MM.1S (cell line): ENCODE results near the gene GFER.
"Not testable (repeated sequence)": the region's sequence is repeated elsewhere in the genome, so short reads cannot be mapped to it uniquely, and the experiment has no call there.

ENCODE experiments used
- DNase-seq: peaks from one replicate; pipeline ENCODE4 v3.0.0-alpha.2; 2015
- H2AFZ ChIP-seq: fragments of 300-600 bp; sonication (generic); 2 replicates; pipeline ENCODE4 v1.6.0; 2016; ENCODE audit warnings: antibody characterized with exemption, low read length
- H3F3A ChIP-seq: fragments of 300-600 bp; sonication (generic); 2 replicates; pipeline ENCODE4 v1.6.1; 2016; ENCODE audit warnings: mild to moderate bottlenecking, antibody characterized with exemption, low read length, moderate library complexity, mixed read lengths; ENCODE audit not compliant: insufficient read depth
- H3K27ac ChIP-seq: fragments of 300-600 bp; sonication (generic); 2 replicates; pipeline ENCODE4 v1.5.1; 2016; ENCODE audit warnings: mild to moderate bottlenecking, low read length
- H3K27me3 ChIP-seq: fragments of 300-600 bp; sonication (generic); replicated peaks from 2 replicates; pipeline ENCODE4 v1.6.0; 2016; ENCODE audit warnings: low read length; ENCODE audit not compliant: insufficient read depth
- H3K36me3 ChIP-seq: fragments of 300-600 bp; sonication (generic); replicated peaks from 2 replicates; pipeline ENCODE4 v1.6.1; 2016; ENCODE audit warnings: mild to moderate bottlenecking, low read length, mixed read lengths; ENCODE audit not compliant: insufficient read depth
- H3K4me1 ChIP-seq: fragments of 300-600 bp; sonication (generic); 2 replicates; pipeline ENCODE4 v1.6.1; 2016; ENCODE audit warnings: low read length, mixed read lengths
- H3K4me2 ChIP-seq: fragments of 300-600 bp; sonication (generic); 2 replicates; pipeline ENCODE4 v1.6.0; 2016; ENCODE audit warnings: low read depth, low read length
- H3K4me3 ChIP-seq: fragments of 300-600 bp; sonication (generic); 2 replicates; pipeline ENCODE4 v1.5.1; 2016; ENCODE audit warnings: low read length, mixed read lengths
- H3K79me2 ChIP-seq: fragments of 300-600 bp; sonication (generic); 2 replicates; pipeline ENCODE4 v1.6.1; 2016; ENCODE audit warnings: mixed run types, low read length, mixed read lengths
- H3K9ac ChIP-seq: fragments of 300-600 bp; sonication (generic); 2 replicates; pipeline ENCODE4 v1.6.1; 2016; ENCODE audit warnings: low read length, mixed read lengths
- H3K9me2 ChIP-seq: fragments of 300-600 bp; sonication (generic); replicated peaks from 2 replicates; pipeline ENCODE4 v1.6.1; 2016; ENCODE audit warnings: mild to moderate bottlenecking, low read length, mixed read lengths; ENCODE audit not compliant: insufficient read depth
- H3K9me3 ChIP-seq: fragments of 300-600 bp; sonication (generic); replicated peaks from 2 replicates; pipeline ENCODE4 v1.6.1; 2016; ENCODE audit warnings: mild to moderate bottlenecking, low read length, mixed read lengths; ENCODE audit not compliant: insufficient read depth
- H4K20me1 ChIP-seq: fragments of 300-600 bp; sonication (generic); 2 replicates; pipeline ENCODE4 v1.6.1; 2016; ENCODE audit warnings: mild to moderate bottlenecking, low read length, moderate library complexity, mixed read lengths; ENCODE audit not compliant: insufficient read depth
- CTCF ChIP-seq: fragments of 300-600 bp; sonication (generic); IDR thresholded peaks from 2 replicates; pipeline ENCODE4 v1.5.1; 2016; ENCODE audit warnings: antibody characterized with exemption, low read length, mixed read lengths
- EZH2 ChIP-seq: fragments of 300-600 bp; sonication (generic); optimal IDR thresholded peaks from 2 replicates; pipeline ENCODE3; 2017; ENCODE audit warnings: low read depth, mild to moderate bottlenecking, antibody characterized with exemption, low read length, mixed read lengths
- EZH2phosphoT487 ChIP-seq: fragments of 300-600 bp; sonication (generic); IDR thresholded peaks from 2 replicates; pipeline ENCODE4 v1.6.1; 2018; ENCODE audit warnings: antibody characterized with exemption, low read length

The GFER gene

GRCh38 chr16:2032285-2033056, 48.5 kb downstream of the GFER start:
- H3F3A ChIP-seq: no peaks in the 10 kb centered on the region; the same call in 1 of the 2 replicates
- H2AFZ ChIP-seq: no peak overlapping the region
- H4K20me1 ChIP-seq: no peaks in the 10 kb centered on the region
- H3K4me3 ChIP-seq: no peak overlapping the region
- DNase-seq: no peak
- no peaks in the 10 kb centered on the region for H3K79me2 ChIP-seq
- no peak overlapping the region for H3K4me2 ChIP-seq
- H3K27ac ChIP-seq: no peak overlapping the region
- no peak for TF ChIP-seq EZH2
- TF ChIP-seq CTCF: no peak
- no peak for TF ChIP-seq EZH2phosphoT487
- no peaks in the 10 kb centered on the region for H3K9me3 ChIP-seq
- no peak overlapping the region for H3K9ac ChIP-seq
- no peaks in the 10 kb centered on the region for H3K9me2 ChIP-seq
- peaks cover 4% of the 10 kb centered on the region; the same call in 1 of the 2 replicates for H3K4me1 ChIP-seq
- no peaks in the 10 kb centered on the region for H3K36me3 ChIP-seq
- H3K27me3 ChIP-seq: peaks cover 49% of the 10 kb centered on the region

GRCh38 chr16:2033057-2033908, 49.3 kb downstream of the GFER start:
- H3K9me2 ChIP-seq: no peaks in the 10 kb centered on the region
- no peak overlapping the region for H3K9ac ChIP-seq
- no peaks in the 10 kb centered on the region for H3K79me2 ChIP-seq
- H3K4me3 ChIP-seq: no peak overlapping the region
- H3K36me3 ChIP-seq: no peaks in the 10 kb centered on the region
- H3K4me1 ChIP-seq: peaks cover 4% of the 10 kb centered on the region; the same call in 1 of the 2 replicates
- H2AFZ ChIP-seq: no peak overlapping the region
- H3F3A ChIP-seq: no peaks in the 10 kb centered on the region
- TF ChIP-seq CTCF: no peak
- TF ChIP-seq EZH2phosphoT487: no peak
- TF ChIP-seq EZH2: no peak
- no peak for DNase-seq
- peaks cover 41% of the 10 kb centered on the region for H3K27me3 ChIP-seq
- H3K27ac ChIP-seq: no peak overlapping the region
- no peak overlapping the region for H3K4me2 ChIP-seq
- no peaks in the 10 kb centered on the region for H4K20me1 ChIP-seq
- no peaks in the 10 kb centered on the region for H3K9me3 ChIP-seq

GRCh38 chr16:2033909-2034695, 50.1 kb downstream of the GFER start:
- H3K27ac ChIP-seq, H3K9ac ChIP-seq, H3K4me2 ChIP-seq, H3K79me2 ChIP-seq, H3K4me3 ChIP-seq, H3F3A ChIP-seq, H3K36me3 ChIP-seq, H3K9me2 ChIP-seq, H3K4me1 ChIP-seq, H2AFZ ChIP-seq, H4K20me1 ChIP-seq, H3K9me3 ChIP-seq, DNase-seq: not testable (repeated sequence)
- peaks cover 33% of the 10 kb centered on the region for H3K27me3 ChIP-seq
